Breast epithelium (tissue), 3 donors: Measurements from ENCODE around the gene DOCK10.

Experiments
- POLR2A ChIP-seq: fragments of 450-650 bp; IDR thresholded peaks from one replicate; pipeline ENCODE4 v1.6.1; 2016; ENCODE audit warnings: antibody characterized with exemption, mild to moderate bottlenecking, moderate library complexity
- TF ChIP-seq, protein P1 (sequence below), 3 donors: fragments of 450-650 bp; IDR thresholded peaks; one replicate each; pipeline ENCODE4 v1.5.1; 2016 to 2017; ENCODE audit warnings: antibody characterized with exemption in 3 of 3, mild to moderate bottlenecking in 3 of 3, moderate library complexity in 3 of 3

DNA sequence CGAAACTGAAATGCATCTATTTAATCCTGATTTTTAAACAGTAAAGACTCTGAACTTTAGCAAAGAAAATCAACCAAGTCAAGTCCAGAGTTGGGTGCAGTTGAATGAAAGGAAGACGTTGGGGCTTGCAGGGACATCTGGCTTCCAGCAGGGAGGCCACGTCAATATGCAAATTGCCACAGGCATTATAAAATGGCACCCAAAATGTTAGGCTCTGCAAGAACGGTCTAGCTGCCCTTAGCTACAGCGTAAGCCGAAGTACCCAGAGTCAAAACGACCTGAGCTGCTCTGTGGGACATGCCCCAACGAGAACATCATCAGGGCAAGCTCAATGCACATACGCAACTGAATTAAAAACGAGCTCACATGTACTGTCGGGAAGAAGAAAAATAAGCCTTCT is 30.7 kb downstream of the DOCK10 start:
- no peak for TF ChIP-seq POLR2A
- TF ChIP-seq, protein P1, sequence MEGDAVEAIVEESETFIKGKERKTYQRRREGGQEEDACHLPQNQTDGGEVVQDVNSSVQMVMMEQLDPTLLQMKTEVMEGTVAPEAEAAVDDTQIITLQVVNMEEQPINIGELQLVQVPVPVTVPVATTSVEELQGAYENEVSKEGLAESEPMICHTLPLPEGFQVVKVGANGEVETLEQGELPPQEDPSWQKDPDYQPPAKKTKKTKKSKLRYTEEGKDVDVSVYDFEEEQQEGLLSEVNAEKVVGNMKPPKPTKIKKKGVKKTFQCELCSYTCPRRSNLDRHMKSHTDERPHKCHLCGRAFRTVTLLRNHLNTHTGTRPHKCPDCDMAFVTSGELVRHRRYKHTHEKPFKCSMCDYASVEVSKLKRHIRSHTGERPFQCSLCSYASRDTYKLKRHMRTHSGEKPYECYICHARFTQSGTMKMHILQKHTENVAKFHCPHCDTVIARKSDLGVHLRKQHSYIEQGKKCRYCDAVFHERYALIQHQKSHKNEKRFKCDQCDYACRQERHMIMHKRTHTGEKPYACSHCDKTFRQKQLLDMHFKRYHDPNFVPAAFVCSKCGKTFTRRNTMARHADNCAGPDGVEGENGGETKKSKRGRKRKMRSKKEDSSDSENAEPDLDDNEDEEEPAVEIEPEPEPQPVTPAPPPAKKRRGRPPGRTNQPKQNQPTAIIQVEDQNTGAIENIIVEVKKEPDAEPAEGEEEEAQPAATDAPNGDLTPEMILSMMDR (IDR thresholded peaks at IDR 0.05), result no peak
